ENCODE data around the gene ZNF14. TPM values are rescaled to one million over a fixed set of nuclear protein-coding genes. Genes with fewer than 3 reads are reported as not detected.

Gene ZNF14
- total and polyA plus RNA-seq, 2 of the 13 experiments (the other 11 are each of a cell fraction or from before 2014, with no cell fraction given), result 1.9 to 6.2 TPM

DNA sequence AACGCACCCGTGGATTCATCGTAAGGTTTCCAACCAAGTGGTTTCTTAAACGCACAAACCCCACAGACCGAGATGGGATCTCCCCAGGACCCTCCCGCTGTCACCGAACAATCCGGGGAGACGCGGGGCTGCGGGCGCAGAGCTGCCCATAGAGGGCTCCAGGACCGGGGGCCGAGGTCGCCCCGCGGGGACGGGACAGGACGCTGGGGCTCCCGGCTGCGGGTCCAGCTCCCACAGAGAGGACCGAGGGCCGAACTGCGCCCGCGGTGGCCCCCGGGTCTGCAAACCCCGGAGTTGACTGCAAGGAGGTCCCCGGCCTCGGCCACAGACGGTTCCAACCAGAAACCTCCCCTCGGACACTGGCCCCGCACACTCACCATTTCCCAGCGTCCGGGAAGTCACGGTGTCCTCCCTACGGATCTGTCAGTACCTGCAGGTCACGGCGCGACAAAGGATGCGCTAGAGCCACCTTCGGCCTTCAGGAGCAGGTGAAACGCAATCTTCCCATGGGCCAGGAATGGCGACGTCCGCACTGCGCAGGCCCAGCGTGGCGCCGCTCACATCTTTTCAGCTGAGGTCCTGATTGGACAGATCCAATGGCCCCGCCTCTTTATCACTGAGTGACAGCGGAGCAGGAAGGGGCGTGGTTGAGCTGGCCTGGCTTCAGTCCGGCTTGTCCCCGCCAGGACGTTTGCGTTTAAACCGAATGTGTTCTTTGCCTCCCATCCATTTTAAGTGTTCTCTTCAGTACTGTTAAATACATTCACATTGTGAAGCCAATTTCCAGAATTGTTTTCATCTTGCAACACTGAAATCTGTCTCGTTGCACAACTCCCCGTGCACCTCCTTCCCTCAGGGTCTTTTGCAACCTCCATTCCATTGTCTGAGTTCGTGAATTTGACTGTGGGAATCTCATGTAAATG is at the start of gene ZNF14 (continued):
- TF ChIP-seq ZNF280B (CRISPR knock-in tag; IDR thresholded peaks at IDR 0.05; ENCODE audit: borderline replicate concordance) (peak; percentile 82), SOX13 (IDR thresholded peaks at IDR 0.05) (no peak), SOX13 (CRISPR knock-in tag; conservative IDR thresholded peaks at IDR 0.05 in 1 of 2, IDR thresholded peaks at IDR 0.05 in 1 of 2) (0 out of 4 replicates have a peak, but pooled peaks of 1 of the 2 experiments have one; percentile 14), GMEB1 (CRISPR knock-in tag; IDR thresholded peaks at IDR 0.05; ENCODE audit: borderline replicate concordance) (peak; percentile 80; the same call in 1 of the 2 replicates), GLMP (CRISPR knock-in tag; IDR thresholded peaks at IDR 0.05; ENCODE audit: borderline replicate concordance) (no peak), POLR2AphosphoS5 (IDR thresholded peaks at IDR 0.05; ENCODE audit: low read depth, low read length) (peak; percentile 98), TFE3 (CRISPR knock-in tag; IDR thresholded peaks at IDR 0.05) (peak; percentile 27; the same call in 1 of the 2 replicates), MXI1 (IDR thresholded peaks at IDR 0.05; ENCODE audit: borderline replicate concordance, low read depth, low read length) (peak; percentile 22; the same call in 1 of the 3 replicates), ZFX (CRISPR knock-in tag; IDR thresholded peaks at IDR 0.05; ENCODE audit: low read depth) (peak; percentile 97), THAP11 (CRISPR knock-in tag; IDR thresholded peaks at IDR 0.05) (peak; percentile 72; the same call in 1 of the 2 replicates), ZNF501 (CRISPR knock-in tag; IDR thresholded peaks at IDR 0.05) (peak; percentile 66; the same call in 1 of the 2 replicates), ZNF543 (CRISPR knock-in tag; IDR thresholded peaks at IDR 0.05) (no peak), ZNF670 (CRISPR knock-in tag; IDR thresholded peaks at IDR 0.05; ENCODE audit: borderline replicate concordance) (0 out of 2 replicates have a peak, but pooled peaks have one; percentile 25), HIC2 (CRISPR knock-in tag; IDR thresholded peaks at IDR 0.05; ENCODE audit: low read depth) (no peak), ZSCAN30 (CRISPR knock-in tag; IDR thresholded peaks at IDR 0.05) (no peak), CREB1 (IDR thresholded peaks at IDR 0.05) (0 out of 2 replicates have a peak, but pooled peaks have one; percentile 7), CREB1 (CRISPR knock-in tag; IDR thresholded peaks at IDR 0.05) (no peak), MEF2D (CRISPR knock-in tag; IDR thresholded peaks at IDR 0.05) (0 out of 2 replicates have a peak, but pooled peaks have one; percentile 9), NONO (IDR thresholded peaks at IDR 0.05) (no peak), NONO (CRISPR knock-in tag; conservative IDR thresholded peaks at IDR 0.05) (peak; percentile 89), ZNF564 (CRISPR knock-in tag; IDR thresholded peaks at IDR 0.05) (no peak)
